Vagina (tissue), 2 donors: ENCODE results near the gene RAB6A.

ENCODE experiments used
- CTCF ChIP-seq, 3 experiments: fragments of 450-650 bp in 2 of 3; fragments of 200-600 bp in 1 of 3; sonication (generic) in 1 of 3; IDR thresholded peaks; one replicate each; pipeline ENCODE4 v1.5.1; 2017 to 2019; ENCODE audit warnings: antibody characterized with exemption in 3 of 3, mild to moderate bottlenecking in 2 of 3, moderate library complexity in 2 of 3
- POLR2A ChIP-seq, 2 donors: fragments of 450-650 bp; IDR thresholded peaks; one replicate each; pipeline ENCODE4 v1.6.1; 2017; ENCODE audit warnings: antibody characterized with exemption in 2 of 2, mild to moderate bottlenecking in 2 of 2, moderate library complexity in 2 of 2
- POLR2AphosphoS5 ChIP-seq, 2 donors: sonication (generic); formaldehyde crosslinking; IDR thresholded peaks; one replicate each; pipeline ENCODE4 v1.9.0; 2017; ENCODE audit warnings: antibody characterized with exemption in 2 of 2, mild to moderate bottlenecking in 2 of 2, low read depth in 1 of 2; ENCODE audit not compliant: insufficient read depth in 1 of 2

GRCh38 chr11:73653996-73654395 lies 106.9 kb downstream of the RAB6A start:
- no peak for TF ChIP-seq POLR2AphosphoS5 (IDR thresholded peaks at IDR 0.05; ENCODE audit: insufficient read depth in 1 of 2, low read depth in 1 of 2)
- TF ChIP-seq CTCF (IDR thresholded peaks at IDR 0.05): no peak
- no peak for TF ChIP-seq POLR2A (IDR thresholded peaks at IDR 0.05)
